ENCODE results near the gene WAS.
"Not testable (repeated sequence)": the region's sequence is repeated elsewhere in the genome, so short reads cannot be mapped to it uniquely, and the experiment has no call there.

DNA sequence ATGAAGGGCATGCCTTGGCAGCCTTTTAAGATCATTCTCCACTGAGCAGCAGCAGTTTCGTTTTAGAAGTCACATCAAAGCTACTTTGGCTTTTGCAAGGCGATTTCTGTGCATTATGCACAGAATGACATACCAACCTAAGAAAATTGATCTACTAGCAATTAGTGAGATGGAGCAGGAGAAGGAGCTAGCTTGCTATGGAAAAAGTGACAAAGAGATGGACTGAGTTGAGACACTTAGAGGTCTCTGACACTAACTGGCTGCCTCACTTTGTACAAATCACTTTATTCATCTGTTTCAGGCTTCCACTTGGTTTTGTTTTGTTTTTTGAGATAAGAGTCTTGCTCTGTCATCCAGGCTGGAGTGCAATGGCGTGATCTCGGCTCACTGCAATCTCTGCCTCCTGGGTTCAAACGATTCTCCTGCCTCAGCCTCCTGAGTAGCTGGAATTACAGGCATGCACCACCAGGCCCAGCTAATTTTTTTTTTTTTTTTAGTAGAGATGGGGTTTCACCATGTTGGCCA, 31.5 kb upstream of the WAS start:
- not testable (repeated sequence) for TF ChIP-seq CEBPB (IDR thresholded peaks at IDR 0.05); GATA3 (IDR thresholded peaks at IDR 0.05; ENCODE audit: borderline replicate concordance); RCOR1 (IDR thresholded peaks at IDR 0.05; ENCODE audit: low read depth, low read length); MYC (IDR thresholded peaks at IDR 0.05; ENCODE audit: borderline replicate concordance, low read length); POLR2A (IDR thresholded peaks at IDR 0.05; ENCODE audit: low read length); PHF8 (IDR thresholded peaks at IDR 0.05; ENCODE audit: borderline replicate concordance, low read depth); SREBF2 (IDR thresholded peaks at IDR 0.05); MAFK (IDR thresholded peaks at IDR 0.05; ENCODE audit: partially characterized antibody)
- TF ChIP-seq, protein P1, sequence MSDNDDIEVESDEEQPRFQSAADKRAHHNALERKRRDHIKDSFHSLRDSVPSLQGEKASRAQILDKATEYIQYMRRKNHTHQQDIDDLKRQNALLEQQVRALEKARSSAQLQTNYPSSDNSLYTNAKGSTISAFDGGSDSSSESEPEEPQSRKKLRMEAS (IDR thresholded peaks at IDR 0.05), result not testable (repeated sequence)
- TF ChIP-seq, protein P2, sequence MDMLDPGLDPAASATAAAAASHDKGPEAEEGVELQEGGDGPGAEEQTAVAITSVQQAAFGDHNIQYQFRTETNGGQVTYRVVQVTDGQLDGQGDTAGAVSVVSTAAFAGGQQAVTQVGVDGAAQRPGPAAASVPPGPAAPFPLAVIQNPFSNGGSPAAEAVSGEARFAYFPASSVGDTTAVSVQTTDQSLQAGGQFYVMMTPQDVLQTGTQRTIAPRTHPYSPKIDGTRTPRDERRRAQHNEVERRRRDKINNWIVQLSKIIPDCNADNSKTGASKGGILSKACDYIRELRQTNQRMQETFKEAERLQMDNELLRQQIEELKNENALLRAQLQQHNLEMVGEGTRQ (IDR thresholded peaks at IDR 0.05), result not testable (repeated sequence)
- TF ChIP-seq, protein P3, sequence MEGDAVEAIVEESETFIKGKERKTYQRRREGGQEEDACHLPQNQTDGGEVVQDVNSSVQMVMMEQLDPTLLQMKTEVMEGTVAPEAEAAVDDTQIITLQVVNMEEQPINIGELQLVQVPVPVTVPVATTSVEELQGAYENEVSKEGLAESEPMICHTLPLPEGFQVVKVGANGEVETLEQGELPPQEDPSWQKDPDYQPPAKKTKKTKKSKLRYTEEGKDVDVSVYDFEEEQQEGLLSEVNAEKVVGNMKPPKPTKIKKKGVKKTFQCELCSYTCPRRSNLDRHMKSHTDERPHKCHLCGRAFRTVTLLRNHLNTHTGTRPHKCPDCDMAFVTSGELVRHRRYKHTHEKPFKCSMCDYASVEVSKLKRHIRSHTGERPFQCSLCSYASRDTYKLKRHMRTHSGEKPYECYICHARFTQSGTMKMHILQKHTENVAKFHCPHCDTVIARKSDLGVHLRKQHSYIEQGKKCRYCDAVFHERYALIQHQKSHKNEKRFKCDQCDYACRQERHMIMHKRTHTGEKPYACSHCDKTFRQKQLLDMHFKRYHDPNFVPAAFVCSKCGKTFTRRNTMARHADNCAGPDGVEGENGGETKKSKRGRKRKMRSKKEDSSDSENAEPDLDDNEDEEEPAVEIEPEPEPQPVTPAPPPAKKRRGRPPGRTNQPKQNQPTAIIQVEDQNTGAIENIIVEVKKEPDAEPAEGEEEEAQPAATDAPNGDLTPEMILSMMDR (IDR thresholded peaks at IDR 0.05), result not testable (repeated sequence)
- TF ChIP-seq, protein P4, sequence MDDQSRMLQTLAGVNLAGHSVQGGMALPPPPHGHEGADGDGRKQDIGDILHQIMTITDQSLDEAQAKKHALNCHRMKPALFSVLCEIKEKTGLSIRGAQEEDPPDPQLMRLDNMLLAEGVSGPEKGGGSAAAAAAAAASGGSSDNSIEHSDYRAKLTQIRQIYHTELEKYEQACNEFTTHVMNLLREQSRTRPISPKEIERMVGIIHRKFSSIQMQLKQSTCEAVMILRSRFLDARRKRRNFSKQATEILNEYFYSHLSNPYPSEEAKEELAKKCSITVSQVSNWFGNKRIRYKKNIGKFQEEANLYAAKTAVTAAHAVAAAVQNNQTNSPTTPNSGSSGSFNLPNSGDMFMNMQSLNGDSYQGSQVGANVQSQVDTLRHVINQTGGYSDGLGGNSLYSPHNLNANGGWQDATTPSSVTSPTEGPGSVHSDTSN (IDR thresholded peaks at IDR 0.05), result not testable (repeated sequence)
- TF ChIP-seq, protein P5, sequence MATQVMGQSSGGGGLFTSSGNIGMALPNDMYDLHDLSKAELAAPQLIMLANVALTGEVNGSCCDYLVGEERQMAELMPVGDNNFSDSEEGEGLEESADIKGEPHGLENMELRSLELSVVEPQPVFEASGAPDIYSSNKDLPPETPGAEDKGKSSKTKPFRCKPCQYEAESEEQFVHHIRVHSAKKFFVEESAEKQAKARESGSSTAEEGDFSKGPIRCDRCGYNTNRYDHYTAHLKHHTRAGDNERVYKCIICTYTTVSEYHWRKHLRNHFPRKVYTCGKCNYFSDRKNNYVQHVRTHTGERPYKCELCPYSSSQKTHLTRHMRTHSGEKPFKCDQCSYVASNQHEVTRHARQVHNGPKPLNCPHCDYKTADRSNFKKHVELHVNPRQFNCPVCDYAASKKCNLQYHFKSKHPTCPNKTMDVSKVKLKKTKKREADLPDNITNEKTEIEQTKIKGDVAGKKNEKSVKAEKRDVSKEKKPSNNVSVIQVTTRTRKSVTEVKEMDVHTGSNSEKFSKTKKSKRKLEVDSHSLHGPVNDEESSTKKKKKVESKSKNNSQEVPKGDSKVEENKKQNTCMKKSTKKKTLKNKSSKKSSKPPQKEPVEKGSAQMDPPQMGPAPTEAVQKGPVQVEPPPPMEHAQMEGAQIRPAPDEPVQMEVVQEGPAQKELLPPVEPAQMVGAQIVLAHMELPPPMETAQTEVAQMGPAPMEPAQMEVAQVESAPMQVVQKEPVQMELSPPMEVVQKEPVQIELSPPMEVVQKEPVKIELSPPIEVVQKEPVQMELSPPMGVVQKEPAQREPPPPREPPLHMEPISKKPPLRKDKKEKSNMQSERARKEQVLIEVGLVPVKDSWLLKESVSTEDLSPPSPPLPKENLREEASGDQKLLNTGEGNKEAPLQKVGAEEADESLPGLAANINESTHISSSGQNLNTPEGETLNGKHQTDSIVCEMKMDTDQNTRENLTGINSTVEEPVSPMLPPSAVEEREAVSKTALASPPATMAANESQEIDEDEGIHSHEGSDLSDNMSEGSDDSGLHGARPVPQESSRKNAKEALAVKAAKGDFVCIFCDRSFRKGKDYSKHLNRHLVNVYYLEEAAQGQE (IDR thresholded peaks at IDR 0.05), result not testable (repeated sequence)

Measured in A549 (cell line).